Amniotic epithelial cell (primary cell): ENCODE results near the gene HNRNPF.
A peak's percentile ranks its signal among the peaks of the same experiment; 100 is the strongest.
"Not testable (repeated sequence)": the region's sequence is repeated elsewhere in the genome, so short reads cannot be mapped to it uniquely, and the experiment has no call there.

Experiments used
- DNase-seq: peaks from one replicate; pipeline ENCODE4 v3.0.0-alpha.2; 2010; ENCODE audit warnings: low read depth

HNRNPF gene

GRCh38 chr10:43396928-43397624, 11.9 kb downstream of the HNRNPF start:
- peak; percentile 68 for DNase-seq

GRCh38 chr10:43396061-43396927, 12.7 kb downstream of the HNRNPF start:
- peak; percentile 61 for DNase-seq

- no peak for DNase-seq
These were observed 13.4 kb downstream of the HNRNPF start for GRCh38 chr10:43395571-43396060.

- DNase-seq: no peak
These were observed 14.1 kb downstream of the HNRNPF start for GRCh38 chr10:43394868-43395267.

GRCh38 chr10:43393606-43394360, 15.2 kb downstream of the HNRNPF start:
- no peak for DNase-seq

GRCh38 chr10:43393186-43393585, 15.8 kb downstream of the HNRNPF start:
- DNase-seq: not testable (repeated sequence)

- DNase-seq: no peak
These were observed 16.2 kb downstream of the HNRNPF start for GRCh38 chr10:43392748-43393147.

- no peak for DNase-seq
These were observed 17.5 kb downstream of the HNRNPF start for GRCh38 chr10:43391496-43391895.

- DNase-seq: peak; percentile 54
These were observed 18.2 kb downstream of the HNRNPF start for GRCh38 chr10:43390759-43391158.

- no peak for DNase-seq
These were observed 18.7 kb downstream of the HNRNPF start for GRCh38 chr10:43390333-43390732.

- peak; percentile 39 for DNase-seq
These were observed 19.1 kb downstream of the HNRNPF start for GRCh38 chr10:43389867-43390266.

- no peak for DNase-seq
These were observed 21.3 kb downstream of the HNRNPF start for GRCh38 chr10:43387678-43388032.

- no peak for DNase-seq
These were observed 21.9 kb downstream of the HNRNPF start for GRCh38 chr10:43386981-43387677.

- DNase-seq: no peak
These were observed 22.4 kb downstream of the HNRNPF start for GRCh38 chr10:43386549-43386948.

GRCh38 chr10:43385412-43386004, 23.5 kb downstream of the HNRNPF start:
- DNase-seq: no peak

- no peak for DNase-seq
These were observed 24.4 kb downstream of the HNRNPF start for GRCh38 chr10:43384252-43385221.

GRCh38 chr10:43383204-43383971, 25.6 kb downstream of the HNRNPF start:
- peak; percentile 25 for DNase-seq

GRCh38 chr10:43380610-43381222, 28.3 kb downstream of the HNRNPF start:
- peak; percentile 21 for DNase-seq

GRCh38 chr10:43377424-43377883, 31.5 kb downstream of the HNRNPF start:
- no peak for DNase-seq
